Panc1 (cell line): ENCODE results near the gene POLR3K. TPM values are rescaled to one million over a fixed set of nuclear protein-coding genes. Genes with fewer than 3 reads are reported as not detected.

Experiments
- ATAC-seq: fragments of 200-7000 bp; cut with Tn5 transposase; 2 replicates; pipeline ENCODE4 v1.9.1; 2020; ENCODE audit warnings: mild to moderate bottlenecking, moderate library complexity
- BruUV-seq: library from RNA; stranded (reverse); fragments of 400-500 nt; replicated peaks from 2 replicates; lab custom pipeline; 2021; lab: Mats Ljungman, UMichigan
- CTCF ChIA-PET: fragments of 300-600 bp; sonication (Branson Sonifier 250); formaldehyde crosslinking; loops from one replicate; lab custom pipeline; 2022; ENCODE audit warnings: antibody characterized with exemption; lab: Charles Lee
- POLR2A ChIA-PET: fragments of 300-600 bp; sonication (Branson Sonifier 250); formaldehyde crosslinking; loops from one replicate; lab custom pipeline; 2022; ENCODE audit warnings: antibody characterized with exemption; lab: Charles Lee
- DNase-seq: peaks from one replicate; pipeline ENCODE4 v3.0.0-alpha.2; 2010; ENCODE audit warnings: low read depth, low spot score
- H3K27ac ChIP-seq: 2 replicates; pipeline ENCODE4 v1.5.1; 2011; ENCODE audit warnings: mild to moderate bottlenecking, low read length, inconsistent platforms
- H3K27me3 ChIP-seq: fragments of 200-500 bp; sonication (Bioruptor generic); 2 replicates; pipeline ENCODE4 v1.6.0; 2014; ENCODE audit warnings: low read length, inconsistent platforms; ENCODE audit not compliant: control insufficient read depth, insufficient read depth
- H3K36me3 ChIP-seq: fragments of 200-500 bp; sonication (Bioruptor generic); 2 replicates; pipeline ENCODE4 v1.5.1; 2014; ENCODE audit warnings: inconsistent platforms, mild to moderate bottlenecking, low read length, moderate library complexity; ENCODE audit not compliant: control insufficient read depth, insufficient read depth
- H3K4me1 ChIP-seq: 2 replicates; pipeline ENCODE4 v1.5.1; 2011; ENCODE audit warnings: inconsistent platforms, mild to moderate bottlenecking, low read length, moderate library complexity; ENCODE audit not compliant: control insufficient read depth, insufficient read depth
- H3K4me3 ChIP-seq, 2 experiments: 2 replicates each; pipeline ENCODE4 v1.5.1; 2011 to 2012; ENCODE audit warnings: low read depth in 2 of 2, low read length in 2 of 2, mild to moderate bottlenecking in 2 of 2, inconsistent platforms in 1 of 2, moderate library complexity in 1 of 2
- H3K9me3 ChIP-seq: fragments of 200-500 bp; sonication (Bioruptor generic); 2 replicates; pipeline ENCODE4 v1.5.1; 2014; ENCODE audit warnings: low read depth, mild to moderate bottlenecking, inconsistent platforms, low read length, moderate library complexity; ENCODE audit not compliant: control insufficient read depth, insufficient read depth
- POLR2AphosphoS5 ChIP-seq: IDR thresholded peaks from 2 replicates; pipeline ENCODE4 v1.6.1; 2012; ENCODE audit warnings: mild to moderate bottlenecking, low read depth, low read length, moderate library complexity
- REST ChIP-seq, 2 experiments: IDR thresholded peaks; 2 replicates each; pipeline ENCODE4 v1.6.1; 2011 to 2012; ENCODE audit warnings: low read depth in 2 of 2, control low read depth in 1 of 2, low read length in 1 of 2, mild to moderate bottlenecking in 1 of 2, moderate library complexity in 1 of 2; ENCODE audit not compliant: insufficient read depth in 1 of 2
- SIN3A ChIP-seq: IDR thresholded peaks from 2 replicates; pipeline ENCODE4 v1.6.1; 2012; ENCODE audit warnings: low read depth, mild to moderate bottlenecking, low read length, moderate library complexity, borderline replicate concordance; ENCODE audit not compliant: insufficient read depth
- TCF7L2 ChIP-seq: IDR thresholded peaks from 2 replicates; pipeline ENCODE4 v1.6.1; 2011; ENCODE audit warnings: mild to moderate bottlenecking, low read depth, low read length, inconsistent platforms
- in situ Hi-C: cut with HindIII; loops from 2 replicates; pipeline ENCODE4 v1.10.0; 2016; ENCODE audit warnings: low sequenced_read_pairs, low pct_unique_long_range_greater_than_20kb
- intact Hi-C: fragments of 100-400 bp; cut with micrococcal nuclease; formaldehyde crosslinking; loops from one replicate; pipeline ENCODE4 v1.10.0; 2022; ENCODE audit not compliant: unreplicated experiment
- total RNA-seq: library from RNA; stranded (reverse); gene quantifications from one replicate; pipeline ENCODE4 v1.2.1, GENCODE V29; 2021; ENCODE audit not compliant: unreplicated experiment
- TF ChIP-seq, protein P1 (sequence below): fragments of 450-650 bp; IDR thresholded peaks from 2 replicates; pipeline ENCODE4 v1.5.1; 2017; ENCODE audit warnings: mild to moderate bottlenecking

POLR3K gene
- total RNA-seq, 1 experiment from 2014 or later, result 35.7 TPM

DNA sequence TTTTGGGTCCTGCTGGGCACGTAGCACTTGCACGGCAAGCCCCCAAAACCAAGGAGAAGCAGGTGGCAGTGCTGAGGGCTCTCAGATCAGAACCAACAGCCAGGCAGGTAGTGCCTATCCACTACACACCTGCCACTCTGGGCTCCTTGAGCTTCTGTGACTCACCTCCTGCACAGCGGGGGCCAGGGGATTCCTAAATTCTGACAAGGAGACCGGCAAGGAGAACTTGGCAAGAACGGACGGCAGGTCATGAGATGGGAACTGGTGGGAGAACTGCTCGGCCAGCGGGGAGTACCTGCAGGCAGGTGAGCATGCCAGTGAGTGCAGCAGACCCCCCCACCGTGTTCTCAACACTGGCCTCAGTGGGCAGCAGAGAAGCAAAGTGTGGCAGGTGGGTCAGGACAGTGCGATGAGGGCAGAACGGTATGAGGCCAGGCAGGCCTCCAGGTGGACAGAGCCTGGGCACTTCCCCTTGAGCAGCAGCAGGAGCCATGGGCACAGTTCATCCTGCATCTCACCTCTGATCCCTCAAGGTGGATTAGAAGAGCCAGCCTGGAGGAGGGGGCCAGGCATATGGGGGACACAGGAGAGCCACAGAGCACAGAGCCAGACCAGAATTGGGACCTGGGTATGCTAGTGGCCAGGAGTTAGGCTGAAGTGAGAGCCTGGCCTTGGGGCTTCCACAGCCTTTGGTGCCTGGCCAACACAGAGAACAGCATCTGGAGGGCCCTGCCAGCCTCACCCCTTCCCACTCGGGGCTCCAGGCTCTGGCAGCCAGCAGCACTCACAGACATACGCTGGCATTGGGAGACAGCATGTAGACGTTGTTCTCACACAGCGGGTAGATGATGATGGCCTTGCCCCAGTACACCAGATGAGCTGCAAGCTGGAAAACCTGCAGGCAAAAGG lies 39.3 kb upstream of the POLR3K start:
- CTCF ChIA-PET, result interaction anchor here (1.2 to 1.3 kb wide), 2 partner anchors 14 to 27 kb away, joined by 3 to 4 read pairs; no protein-coding TSS in a partner anchor
- Histone ChIP-seq H3K27me3 (no peaks in the 10 kb centered on the region), H3K36me3 (no peaks in the 10 kb centered on the region), H3K4me3 (no peak overlapping the region), H3K27ac (no peak overlapping the region), H3K4me1 (0 out of 2 replicates have a peak, but pooled peaks cover 2% of the 10 kb centered on the region), H3K9me3 (no peaks in the 10 kb centered on the region)
- BruUV-seq, result no TSS peak
- ATAC-seq (no peak), DNase-seq (no peak)
- intact Hi-C loops, result no loop called here
- POLR2A ChIA-PET, result no interaction called here
- TF ChIP-seq REST (IDR thresholded peaks at IDR 0.05; ENCODE audit: insufficient read depth in 1 of 2, low read depth in 2 of 2, low read length in 1 of 2), result no peak
- TF ChIP-seq SIN3A, result no peak
- TF ChIP-seq, protein P1, sequence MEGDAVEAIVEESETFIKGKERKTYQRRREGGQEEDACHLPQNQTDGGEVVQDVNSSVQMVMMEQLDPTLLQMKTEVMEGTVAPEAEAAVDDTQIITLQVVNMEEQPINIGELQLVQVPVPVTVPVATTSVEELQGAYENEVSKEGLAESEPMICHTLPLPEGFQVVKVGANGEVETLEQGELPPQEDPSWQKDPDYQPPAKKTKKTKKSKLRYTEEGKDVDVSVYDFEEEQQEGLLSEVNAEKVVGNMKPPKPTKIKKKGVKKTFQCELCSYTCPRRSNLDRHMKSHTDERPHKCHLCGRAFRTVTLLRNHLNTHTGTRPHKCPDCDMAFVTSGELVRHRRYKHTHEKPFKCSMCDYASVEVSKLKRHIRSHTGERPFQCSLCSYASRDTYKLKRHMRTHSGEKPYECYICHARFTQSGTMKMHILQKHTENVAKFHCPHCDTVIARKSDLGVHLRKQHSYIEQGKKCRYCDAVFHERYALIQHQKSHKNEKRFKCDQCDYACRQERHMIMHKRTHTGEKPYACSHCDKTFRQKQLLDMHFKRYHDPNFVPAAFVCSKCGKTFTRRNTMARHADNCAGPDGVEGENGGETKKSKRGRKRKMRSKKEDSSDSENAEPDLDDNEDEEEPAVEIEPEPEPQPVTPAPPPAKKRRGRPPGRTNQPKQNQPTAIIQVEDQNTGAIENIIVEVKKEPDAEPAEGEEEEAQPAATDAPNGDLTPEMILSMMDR, result no peak
- TF ChIP-seq TCF7L2, result no peak
- no peak for TF ChIP-seq POLR2AphosphoS5
- in situ Hi-C loops, result no loop called here

DNA sequence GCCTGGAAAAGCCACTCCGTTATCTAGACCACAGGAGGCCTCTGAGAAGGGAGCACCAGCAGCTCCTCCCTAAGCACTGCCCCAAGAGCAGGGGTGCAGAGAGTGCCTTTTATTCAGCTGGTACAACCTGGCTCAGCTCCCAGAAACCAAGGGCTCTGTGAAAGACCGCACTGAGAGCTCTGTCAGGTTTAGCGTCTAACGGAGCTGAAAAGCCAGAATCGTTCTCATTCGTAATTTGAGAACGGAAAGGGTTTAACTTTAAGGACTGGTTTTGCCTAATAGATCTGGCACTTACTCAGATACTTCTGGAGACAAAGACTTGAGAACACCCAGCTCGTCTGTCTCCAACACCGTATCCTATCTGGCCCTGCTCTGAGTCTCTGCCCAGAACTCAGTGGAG lies 38.1 kb upstream of the POLR3K start:
- in situ Hi-C loops (no loop called here), intact Hi-C loops (no loop called here)
- no TSS peak for BruUV-seq
- no peak for TF ChIP-seq TCF7L2
- TF ChIP-seq REST (IDR thresholded peaks at IDR 0.05; ENCODE audit: insufficient read depth in 1 of 2, low read depth in 2 of 2, low read length in 1 of 2), result no peak
- TF ChIP-seq SIN3A, result no peak
- no peak for TF ChIP-seq POLR2AphosphoS5
- TF ChIP-seq, protein P1, result no peak
- H3K27ac ChIP-seq, result no peak overlapping the region
- no peaks in the 10 kb centered on the region for H3K4me1 ChIP-seq
- ChIA-PET CTCF (no interaction called here), POLR2A (no interaction called here)
- H3K27me3 ChIP-seq, result no peaks in the 10 kb centered on the region
- no peaks in the 10 kb centered on the region for H3K36me3 ChIP-seq
- DNase-seq, result no peak
- H3K9me3 ChIP-seq, result no peaks in the 10 kb centered on the region
- H3K4me3 ChIP-seq, result no peak overlapping the region
- ATAC-seq, result no peak
